HG02798 (cell line): Measurements from ENCODE around the gene KCTD1.

Source experiments
- ATAC-seq: cut with Tn5 transposase; IDR thresholded peaks from one replicate; pipeline ENCODE4 v1.9.1; 2021; ENCODE audit warnings: mild to moderate bottlenecking; ENCODE audit not compliant: unreplicated experiment, poor library complexity

The KCTD1 gene

DNA sequence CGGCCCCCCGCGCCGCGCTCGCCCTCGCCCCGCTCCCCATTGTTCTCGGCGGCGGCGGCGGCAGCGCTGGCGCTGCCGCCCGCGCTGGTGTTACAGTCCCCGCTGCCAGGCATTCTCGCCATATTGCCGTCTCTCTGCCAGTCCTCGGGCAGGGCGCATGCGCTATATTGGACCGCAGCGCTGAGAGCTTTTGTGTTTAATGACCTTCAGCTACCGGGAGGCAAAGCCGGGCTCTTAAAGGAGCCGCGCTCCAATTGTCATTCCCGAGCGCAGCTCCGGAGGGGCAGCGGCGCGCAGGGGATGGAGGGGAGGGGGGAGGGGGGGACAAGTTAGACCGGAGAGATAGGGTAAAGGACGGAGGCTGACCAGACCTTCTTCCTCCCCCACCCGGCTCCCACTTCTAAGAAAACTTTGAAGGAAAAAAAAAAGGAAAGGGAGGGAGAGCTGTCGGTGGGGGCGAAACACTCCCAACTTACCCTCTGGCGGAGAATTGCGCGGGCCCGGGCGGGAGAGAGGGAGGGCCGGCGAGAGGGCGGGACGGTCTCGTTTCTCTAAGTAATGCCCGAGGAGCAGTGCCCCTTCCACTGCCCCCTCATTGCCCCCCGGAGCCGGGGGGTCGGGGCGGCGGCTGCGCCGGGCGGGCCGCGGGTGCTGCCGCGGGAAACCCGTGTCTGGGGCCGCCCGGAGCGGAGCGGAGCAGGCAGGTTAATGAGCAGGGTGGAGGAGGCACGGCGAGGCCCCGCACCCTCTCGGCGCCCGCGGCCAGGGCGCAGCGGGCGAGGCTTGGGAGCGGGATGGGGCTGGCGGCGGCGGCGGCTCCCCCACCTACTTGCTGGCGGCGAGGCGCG lies at the start of gene KCTD1:
KCTD1 (minus strand) TSS at position 139 of the 848 bp plus-strand sequence; CDS start at position 122, 17 bp downstream.
- ATAC-seq = peak; percentile 63

DNA sequence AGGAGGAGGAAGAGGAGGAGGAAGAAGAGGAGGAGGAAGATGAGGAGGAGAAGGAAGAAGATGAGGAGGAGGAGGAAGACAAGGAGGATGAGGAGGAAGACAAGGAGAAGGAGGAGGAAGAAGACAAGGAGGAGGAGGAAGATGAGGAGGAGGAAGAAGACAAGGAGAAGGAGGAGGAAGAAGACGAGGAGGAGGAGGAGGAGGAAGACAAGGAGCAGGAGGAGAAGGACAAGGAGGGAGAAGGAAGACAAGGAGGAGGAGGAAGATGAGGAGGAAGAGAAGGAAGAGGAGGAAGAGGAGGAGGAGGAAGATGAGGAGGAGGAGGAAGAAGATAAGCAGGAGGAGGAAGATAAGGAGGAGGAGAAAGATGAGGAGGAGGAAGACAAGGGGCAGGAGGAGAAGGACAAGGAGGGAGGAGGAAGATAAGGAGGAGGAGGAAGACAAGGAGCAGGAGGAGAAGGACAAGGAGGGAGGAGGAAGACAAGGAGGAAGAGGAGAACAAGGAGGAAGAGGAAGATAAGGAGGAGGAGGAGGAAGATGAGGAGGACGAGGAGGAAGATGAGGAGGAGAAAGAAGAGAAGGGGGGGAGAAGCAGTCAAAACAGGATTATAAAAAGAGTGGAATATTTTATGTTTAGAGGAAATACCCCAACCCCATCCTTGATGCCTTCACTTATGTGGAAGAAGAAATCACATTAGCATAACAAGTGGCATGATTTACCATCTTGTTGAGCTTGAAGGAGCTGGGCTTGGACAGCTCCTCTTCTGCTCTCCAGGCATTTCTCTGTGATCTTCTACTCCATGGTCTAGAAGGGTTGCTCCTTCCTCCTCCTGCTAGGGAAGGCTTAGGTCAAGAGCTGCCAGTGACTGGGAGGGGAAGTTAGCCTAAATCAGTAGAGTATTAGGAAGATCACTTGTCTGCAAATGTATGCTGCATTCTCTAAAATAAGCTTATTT lies 45.3 kb upstream of the KCTD1 start:
- no peak for ATAC-seq

DNA sequence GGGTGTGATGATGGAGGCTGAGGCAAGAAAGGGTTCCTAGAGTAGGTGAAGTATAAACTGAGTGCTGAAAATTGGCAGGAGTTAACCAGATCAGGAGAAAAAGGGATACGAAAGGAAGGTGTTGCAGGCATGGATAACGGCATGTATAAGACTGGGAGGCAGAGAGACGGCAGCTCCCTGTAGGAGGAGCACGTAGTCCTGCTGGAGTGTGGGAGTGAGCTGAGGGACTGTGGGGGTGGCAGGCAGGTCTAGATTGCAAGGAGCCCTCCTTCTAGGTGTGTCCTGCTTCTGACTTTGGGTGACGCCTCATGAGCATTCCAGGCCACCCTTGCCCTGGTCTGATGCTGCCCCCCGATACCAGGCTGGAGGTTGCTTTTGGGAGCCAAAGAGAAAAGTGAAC lies 36.4 kb upstream of the KCTD1 start:
- ATAC-seq = no peak

DNA sequence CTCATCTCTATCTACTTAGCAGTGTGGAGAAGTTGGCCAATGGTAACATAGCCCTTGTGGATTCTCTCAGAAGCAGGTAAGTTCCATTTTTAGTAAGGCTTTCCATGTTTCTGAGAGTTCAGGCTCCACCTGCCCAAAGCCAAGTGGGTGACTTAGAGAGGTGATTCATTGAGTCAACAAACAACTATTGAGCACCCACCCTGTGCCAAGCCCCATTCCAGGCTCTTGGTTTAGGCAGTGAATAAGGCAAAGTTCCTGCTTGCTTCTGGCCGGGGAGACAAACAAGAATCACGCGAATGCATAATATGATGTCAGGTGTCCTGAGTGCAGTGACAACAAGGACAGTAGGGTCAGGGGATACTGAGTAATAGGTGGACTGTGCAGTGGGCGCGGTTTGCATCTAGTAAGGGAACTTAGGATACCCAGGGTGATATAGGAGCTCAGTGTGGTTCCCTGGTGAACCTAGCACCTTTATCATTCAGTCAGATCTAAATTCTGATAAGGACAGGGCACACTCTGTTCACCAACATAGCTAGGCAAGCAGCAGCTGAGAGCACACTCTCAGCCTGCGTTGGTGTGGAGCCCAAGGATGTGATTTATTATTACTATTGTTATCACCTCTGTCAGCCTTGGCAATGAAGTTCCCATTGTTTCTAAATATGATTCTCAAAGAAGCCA lies 31.7 kb upstream of the KCTD1 start:
- ATAC-seq = no peak

DNA sequence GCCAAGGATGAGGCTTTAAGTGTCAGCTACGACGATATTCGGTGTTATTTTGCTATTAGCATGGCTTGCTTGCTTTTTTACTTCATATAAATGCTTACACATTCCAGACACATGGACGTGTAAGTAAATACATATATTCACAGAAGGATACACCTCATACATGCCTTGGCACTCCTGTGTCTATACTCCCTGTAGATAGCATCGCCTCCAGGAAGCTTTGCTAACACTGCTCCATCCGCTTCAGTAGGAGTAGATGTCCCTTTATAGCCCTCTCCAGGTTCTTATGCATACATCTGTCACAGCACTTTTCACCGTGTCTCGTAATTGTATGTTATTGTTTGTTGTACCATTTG lies 27.5 kb upstream of the KCTD1 start:
- ATAC-seq = no peak

DNA sequence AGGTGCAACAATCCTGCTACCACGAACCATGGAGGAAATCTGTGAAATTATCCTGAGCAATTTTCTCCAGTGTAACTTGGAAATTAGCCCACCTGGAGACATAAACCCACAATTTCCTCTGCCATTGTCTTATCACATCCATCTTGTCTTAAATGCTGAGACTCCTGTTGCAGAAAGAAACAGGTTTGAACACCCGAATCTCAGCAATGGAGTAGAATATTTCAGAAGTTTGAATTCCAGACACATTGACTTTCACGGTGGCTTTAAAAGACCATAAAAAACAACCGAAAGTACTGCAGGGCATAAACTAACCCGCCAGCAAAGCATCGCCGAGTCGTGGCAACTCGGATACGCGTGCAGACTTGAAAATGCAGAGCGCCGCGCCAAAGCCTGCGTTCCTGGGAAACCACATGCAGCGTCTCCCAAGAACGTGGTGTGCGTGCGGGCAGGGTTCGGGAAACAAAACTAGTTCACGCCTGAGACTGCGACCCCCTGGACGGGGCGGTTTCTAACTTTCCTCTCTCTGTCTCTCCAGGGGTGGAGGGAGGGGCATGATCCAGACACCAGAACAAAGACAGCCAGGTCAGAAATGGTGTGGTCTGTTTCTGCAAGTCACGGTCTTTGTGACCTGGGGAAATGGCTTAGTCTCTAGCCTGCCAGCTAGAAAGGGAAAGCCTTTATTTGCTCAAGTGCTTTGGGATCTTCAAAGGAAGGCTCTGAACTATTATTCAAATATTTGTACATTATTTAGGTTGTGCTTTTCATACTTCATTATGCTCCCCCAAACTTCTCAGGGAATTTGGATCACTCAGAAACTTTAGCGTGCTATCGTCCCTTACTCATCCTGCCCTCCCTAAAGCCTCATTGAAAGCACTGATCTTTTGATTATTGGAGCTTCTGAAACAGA lies 26.9 kb upstream of the KCTD1 start:
- ATAC-seq = no peak

DNA sequence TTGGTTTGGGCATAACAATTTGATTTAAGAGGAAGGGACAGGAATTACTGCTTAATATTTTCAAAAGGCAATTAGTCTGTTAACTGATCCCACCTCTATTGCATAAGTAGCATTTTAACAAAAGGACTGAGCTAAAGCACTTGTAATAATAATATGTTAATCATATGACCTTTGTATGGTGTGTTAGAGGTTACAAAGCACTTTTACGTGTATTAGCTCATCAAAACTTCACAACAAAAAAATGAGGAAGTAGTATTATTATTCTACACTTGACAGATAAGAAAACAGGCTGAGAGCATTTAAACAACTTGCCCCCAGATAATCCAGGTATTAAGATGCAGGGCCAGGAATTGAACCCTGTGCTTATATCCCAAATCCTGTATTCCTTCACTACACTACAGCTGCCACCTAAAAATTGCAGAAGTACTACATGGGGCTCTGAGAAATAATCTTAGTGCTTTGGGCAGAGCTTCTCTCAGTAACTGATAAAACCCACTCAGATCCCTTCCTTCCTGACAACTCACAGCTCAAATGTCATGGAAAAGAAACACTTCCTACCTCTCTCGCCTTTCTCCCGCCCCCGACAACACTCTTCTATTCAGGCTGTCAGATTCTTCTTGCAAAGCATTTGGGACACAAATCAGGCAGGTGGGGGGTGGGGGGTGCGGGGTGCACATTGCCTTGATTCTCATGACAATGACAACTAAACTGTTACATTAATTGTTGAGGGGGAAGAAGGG lies 20.7 kb upstream of the KCTD1 start:
- no peak for ATAC-seq

DNA sequence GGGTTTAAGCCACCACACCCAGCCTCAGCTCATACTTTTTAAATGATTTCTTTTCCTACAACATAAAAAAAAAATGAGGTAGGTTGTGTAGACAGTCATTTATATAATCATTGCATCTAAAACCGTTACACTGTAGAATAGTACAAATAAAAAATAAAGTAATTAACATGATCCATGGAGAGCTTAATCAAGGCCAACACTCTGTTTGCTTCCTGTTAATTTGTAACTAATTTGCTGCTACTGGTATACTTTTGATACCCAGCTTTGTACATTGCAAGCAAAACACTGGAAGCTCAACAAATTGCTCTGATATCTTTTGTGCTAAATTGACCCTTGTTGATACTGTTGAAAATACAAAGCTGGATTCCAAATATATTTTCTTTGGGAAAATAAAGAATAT lies 20.2 kb upstream of the KCTD1 start:
- ATAC-seq = no peak

DNA sequence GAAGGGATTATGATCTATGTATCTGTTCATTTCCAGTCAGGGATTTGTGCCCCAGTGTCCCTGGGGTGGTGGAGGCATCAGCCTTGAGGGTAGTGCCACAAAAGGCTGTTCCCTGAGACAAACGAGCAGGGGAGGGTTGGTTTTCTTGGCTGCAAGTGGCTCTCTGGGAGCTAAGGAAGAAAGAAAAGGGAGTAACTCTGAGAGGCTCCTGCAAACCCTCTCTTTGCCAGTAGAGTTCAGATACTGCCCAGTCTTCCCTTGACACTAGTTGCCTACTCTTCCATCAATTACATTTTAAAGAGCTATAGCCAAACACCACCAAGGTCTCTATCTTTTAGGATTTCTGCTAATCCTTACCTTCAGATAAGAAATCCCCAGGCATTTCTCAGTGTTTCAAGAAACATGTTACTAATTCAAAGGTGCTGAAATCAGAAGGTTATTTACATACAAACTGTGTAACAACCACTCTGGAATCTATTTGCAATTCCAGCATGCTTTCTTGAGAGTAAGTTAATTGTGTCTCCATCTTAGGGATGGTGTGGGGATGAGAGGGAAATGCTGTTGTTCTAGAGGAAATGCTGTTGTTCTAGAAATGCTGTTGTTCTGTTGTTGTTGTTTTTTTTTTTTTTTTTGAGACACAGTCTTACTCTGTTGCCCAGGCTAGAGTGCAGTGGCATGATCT lies 18.7 kb upstream of the KCTD1 start:
- no peak for ATAC-seq

DNA sequence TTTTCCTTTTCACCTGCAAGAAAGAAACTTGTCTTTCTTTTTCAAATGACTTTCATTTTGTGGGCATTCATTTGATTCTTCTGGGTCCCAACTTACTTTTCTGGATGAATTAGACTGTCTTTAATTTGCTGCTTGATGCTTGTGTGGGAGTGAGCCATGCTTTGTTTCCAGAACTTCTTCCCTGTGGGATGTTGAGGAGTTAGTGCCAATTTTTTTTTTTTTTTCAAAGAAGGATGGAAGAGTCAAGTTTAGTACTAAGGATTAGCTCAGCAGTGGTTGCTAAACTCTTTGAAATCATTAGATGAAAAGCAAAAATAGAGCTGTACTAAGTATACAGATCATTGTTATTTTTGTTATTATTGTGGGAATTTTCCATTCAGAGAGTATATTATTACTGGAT lies 17.2 kb upstream of the KCTD1 start:
- no peak for ATAC-seq

DNA sequence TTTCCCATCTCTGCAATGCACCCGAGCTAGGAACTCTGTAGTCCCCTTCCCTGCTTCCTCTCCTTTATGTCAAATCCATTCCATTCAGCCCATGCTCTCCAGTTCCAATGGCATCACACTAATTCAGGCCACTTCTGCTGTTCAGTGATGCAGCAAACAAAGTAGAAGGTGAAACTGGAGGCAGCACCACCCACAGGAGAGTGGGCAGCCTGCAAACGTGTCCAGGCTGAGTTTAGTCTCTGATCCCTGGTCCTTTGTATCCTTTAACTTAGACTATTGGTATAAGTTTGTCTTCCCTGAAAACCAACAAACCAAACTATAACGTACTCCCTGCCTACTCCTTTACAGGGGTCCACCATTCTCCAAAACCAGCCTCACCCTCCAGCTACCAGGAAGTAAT lies 14.7 kb upstream of the KCTD1 start:
- no peak for ATAC-seq

DNA sequence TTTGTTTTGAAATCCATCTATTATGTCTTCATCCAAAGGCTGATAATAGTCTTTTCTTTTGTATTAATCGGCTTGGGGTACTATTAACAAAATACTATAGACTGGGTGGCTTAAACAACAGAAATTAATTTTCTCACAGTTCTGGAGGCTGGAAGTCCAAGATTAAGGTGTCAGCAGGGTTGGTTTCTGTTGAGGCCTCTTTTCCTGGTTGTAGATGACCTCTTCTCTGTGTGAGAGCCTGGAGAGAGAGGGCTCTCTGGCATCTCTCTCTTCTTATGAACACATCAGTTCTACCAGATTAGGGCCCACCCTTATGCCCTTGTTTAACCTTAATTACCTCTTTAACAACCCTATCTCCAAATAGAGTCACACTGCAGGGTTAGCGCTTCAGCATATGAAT lies 14.2 kb upstream of the KCTD1 start:
- no peak for ATAC-seq

DNA sequence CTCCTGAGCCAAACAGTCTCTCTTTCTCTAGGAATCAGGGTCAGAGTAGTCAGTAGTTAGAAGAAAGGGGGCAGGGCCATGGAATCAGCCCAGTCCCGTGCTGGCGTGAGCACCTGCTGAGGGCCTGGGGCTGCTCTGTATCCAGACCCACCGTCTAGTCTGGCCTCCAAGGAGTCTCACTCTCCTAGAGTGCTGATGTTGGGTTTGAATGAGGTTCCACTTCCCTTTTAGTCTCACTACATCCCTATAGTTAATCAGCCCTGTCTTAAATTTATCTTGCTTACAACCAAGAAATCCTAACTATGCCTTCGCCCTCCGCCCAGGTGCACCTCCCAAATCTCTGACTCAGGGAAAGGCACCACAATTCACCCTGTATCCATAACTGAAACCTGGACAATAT lies 13.4 kb upstream of the KCTD1 start:
- ATAC-seq = no peak

DNA sequence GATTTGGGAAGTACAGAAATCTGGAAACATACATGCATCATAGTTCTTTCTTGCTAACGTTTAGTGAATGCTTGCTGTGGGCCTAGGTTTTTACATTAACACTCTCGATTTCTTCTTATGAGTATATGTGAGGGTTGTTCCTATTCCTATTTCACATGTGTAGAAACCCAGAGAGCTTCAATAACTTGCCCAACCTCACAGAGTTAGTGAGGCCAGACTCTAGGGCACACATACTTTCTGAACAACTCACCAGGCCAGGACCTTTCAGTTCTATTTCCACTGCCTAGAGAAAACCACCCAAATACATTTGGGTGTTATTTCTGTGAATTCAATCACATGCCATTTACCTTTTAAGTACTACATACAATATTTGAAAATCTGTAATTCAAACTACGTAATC lies 8.2 kb upstream of the KCTD1 start:
- ATAC-seq = peak; percentile 83

DNA sequence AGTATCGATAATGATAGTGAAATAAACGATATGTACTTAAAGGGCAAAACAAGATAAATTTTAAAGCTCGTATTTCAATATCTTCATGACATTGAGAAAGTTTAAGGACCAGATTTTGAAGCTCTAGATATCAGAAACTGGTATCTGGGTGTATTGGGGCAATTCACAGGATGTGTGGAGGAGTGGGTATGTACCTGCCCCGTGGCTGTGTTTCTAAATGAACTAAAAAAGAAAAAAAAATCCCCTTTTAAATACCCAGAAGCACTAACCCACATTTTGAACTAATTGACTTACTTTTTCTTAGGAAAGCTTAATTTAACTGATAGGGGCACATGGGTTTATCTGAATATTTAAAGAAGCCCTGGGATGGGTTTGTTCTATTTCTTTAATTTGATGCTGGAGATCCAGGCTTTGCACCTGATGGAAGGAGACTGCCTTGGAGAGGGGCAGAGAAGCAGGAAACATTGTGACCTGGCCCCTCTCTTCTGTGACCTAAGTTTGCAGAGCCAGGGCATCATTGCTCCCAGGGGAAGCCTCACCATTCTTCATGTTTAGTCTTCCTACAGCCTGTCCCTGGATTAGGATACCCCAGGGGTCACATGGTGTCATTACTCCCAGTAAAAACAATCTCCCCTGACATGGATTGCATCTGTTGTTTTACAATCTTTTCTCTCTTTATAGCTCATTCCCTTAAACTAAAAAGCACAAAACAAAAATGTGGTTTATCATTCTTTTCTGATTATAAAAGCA lies 7.6 kb upstream of the KCTD1 start:
- no peak for ATAC-seq

DNA sequence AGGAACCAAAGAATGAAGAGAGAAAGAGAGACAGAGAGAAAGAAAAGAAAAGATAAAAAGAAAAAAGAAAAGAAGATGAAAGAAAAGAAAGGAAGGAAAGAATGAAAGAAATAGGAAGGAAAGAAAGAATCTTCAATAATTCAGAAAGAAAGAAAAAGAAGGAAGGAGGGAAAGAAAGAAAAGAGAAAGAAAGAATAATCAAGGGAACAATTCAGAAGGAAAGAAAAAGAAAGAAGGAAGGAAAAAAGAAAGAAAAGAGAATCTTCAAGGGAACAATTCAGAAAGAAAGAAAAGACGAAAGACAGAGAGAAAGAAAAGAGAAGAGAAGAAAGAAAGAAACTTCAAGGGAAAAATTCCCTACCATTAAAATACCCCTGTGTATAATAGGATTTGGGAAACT lies 5.6 kb upstream of the KCTD1 start:
- ATAC-seq = no peak

DNA sequence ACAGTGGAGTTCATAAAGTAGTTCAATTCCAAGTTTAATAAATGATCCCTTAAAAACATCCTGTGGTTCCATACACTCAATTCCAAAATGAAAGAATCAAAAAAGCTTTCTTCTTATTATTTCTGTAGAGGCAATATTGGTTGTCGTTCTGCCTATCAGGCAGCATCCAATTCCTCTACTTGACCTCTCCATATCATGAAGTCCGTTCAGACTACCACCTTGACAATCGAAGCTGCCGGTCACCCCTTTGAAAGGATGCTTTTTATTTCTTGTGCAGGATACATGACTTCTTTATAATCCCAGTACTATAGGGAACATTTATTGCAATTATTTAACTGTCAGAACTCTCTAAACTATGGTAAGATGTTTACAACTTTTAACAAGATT lies 3.3 kb upstream of the KCTD1 start:
- ATAC-seq = no peak
